Measurements from ENCODE around the gene CCDC57. TPM values are rescaled to one million over a fixed set of nuclear protein-coding genes. Genes with fewer than 3 reads are reported as not detected.
"Not testable (repeated sequence)": the region's sequence is repeated elsewhere in the genome, so short reads cannot be mapped to it uniquely, and the experiment has no call there.

Gene CCDC57
- total and polyA plus RNA-seq, 10 donors: 28.8 to 164 (median 51.9) TPM

DNA sequence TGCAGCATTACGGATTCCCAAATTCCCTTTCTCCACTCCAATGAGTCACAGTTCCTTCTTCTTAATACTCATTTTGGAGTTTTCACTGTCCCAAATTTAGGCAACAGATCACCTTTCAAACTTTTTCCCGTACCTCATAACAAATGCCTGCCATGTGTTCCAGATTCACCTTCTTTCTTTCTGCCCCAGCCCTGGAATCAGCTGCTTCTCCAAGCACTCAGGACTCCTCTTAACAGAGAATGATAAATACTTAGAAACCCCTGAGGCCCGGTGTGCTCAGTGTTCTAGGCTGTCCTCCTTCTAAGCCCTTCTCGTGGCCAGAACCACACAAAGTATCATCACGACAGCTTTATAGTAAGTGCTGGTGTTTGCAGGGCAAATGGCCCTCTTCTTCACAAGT is 45.9 kb upstream of the CCDC57 start:
- peaks cover 0 to 100% (median 72%) of the 10 kb centered on the region in 6 donors for H3K36me3 ChIP-seq
- intact Hi-C loops (cut with DNase I; ENCODE audit: low total_unique reads): no loop called here
- 82 to 90% (median 89%) methylated on average over 5 of the region's 5 CpGs for WGBS, 5 donors
- no peak for TF ChIP-seq POLR2A (IDR thresholded peaks at IDR 0.05)
- peak in 1 of 3 donors; percentile 30 for TF ChIP-seq POLR2AphosphoS5 (IDR thresholded peaks at IDR 0.05)
- TF ChIP-seq CTCF (IDR thresholded peaks at IDR 0.05 in 8 of 11, conservative IDR thresholded peaks at IDR 0.05 in 3 of 11): no peak
- DNase-seq: no peak
- no peak overlapping the region for H3K4me3 ChIP-seq
- peak overlapping the region in 1 of 8 donors; percentile 35 for H3K27ac ChIP-seq
- H3K27me3 ChIP-seq (replicated peaks in 1 of 7): no peaks in the 10 kb centered on the region
- no peaks in the 10 kb centered on the region for H3K9me3 ChIP-seq
- H3K4me1 ChIP-seq: peaks cover 0 to 62% (median 12%) of the 10 kb centered on the region in 6 donors

- intact Hi-C loops (cut with DNase I; ENCODE audit: low total_unique reads): no loop called here
- 71 to 76% (median 73%) methylated on average over 10 of the region's 10 CpGs for WGBS, 5 donors
- peaks cover 9 to 100% (median 72%) of the 10 kb centered on the region in 6 donors for H3K36me3 ChIP-seq
- H3K9me3 ChIP-seq: no peaks in the 10 kb centered on the region
- no peaks in the 10 kb centered on the region for H3K27me3 ChIP-seq (replicated peaks in 1 of 7)
- no peak overlapping the region for H3K4me3 ChIP-seq
- TF ChIP-seq POLR2A (IDR thresholded peaks at IDR 0.05): no peak
- TF ChIP-seq POLR2AphosphoS5 (IDR thresholded peaks at IDR 0.05): peak; percentile 29 to 64 (median 44)
- H3K4me1 ChIP-seq: peaks cover 0 to 52% (median 7%) of the 10 kb centered on the region in 6 donors
- peak; percentile 82 for DNase-seq
- H3K27ac ChIP-seq: peak overlapping the region in 2 of 8 donors; percentile 5 to 36
These were observed 44.8 kb upstream of the CCDC57 start for GRCh38 chr17:82257473-82257872.

GRCh38 chr17:82256242-82256885 is 43.7 kb upstream of the CCDC57 start:
- H3K27ac ChIP-seq: no peak overlapping the region
- DNase-seq: no peak
- H3K36me3 ChIP-seq: peaks cover 10 to 100% (median 73%) of the 10 kb centered on the region in 6 donors
- WGBS, 5 donors: 91 to 96% (median 93%) methylated on average over 14 of the region's 14 CpGs
- TF ChIP-seq POLR2AphosphoS5 (IDR thresholded peaks at IDR 0.05) (no peak), POLR2A (IDR thresholded peaks at IDR 0.05) (no peak), CTCF (IDR thresholded peaks at IDR 0.05 in 8 of 11, conservative IDR thresholded peaks at IDR 0.05 in 3 of 11) (no peak)
- H3K4me3 ChIP-seq: no peak overlapping the region
- H3K4me1 ChIP-seq: peaks cover 0 to 43% (median 2%) of the 10 kb centered on the region in 6 donors
- intact Hi-C loops (cut with DNase I; ENCODE audit: low total_unique reads): no loop called here
- no peaks in the 10 kb centered on the region for H3K9me3 ChIP-seq
- no peaks in the 10 kb centered on the region for H3K27me3 ChIP-seq (replicated peaks in 1 of 7)

GRCh38 chr17:82255402-82255972 is 42.8 kb upstream of the CCDC57 start:
- TF ChIP-seq CTCF (IDR thresholded peaks at IDR 0.05 in 8 of 11, conservative IDR thresholded peaks at IDR 0.05 in 3 of 11) (no peak), POLR2A (IDR thresholded peaks at IDR 0.05) (no peak), POLR2AphosphoS5 (IDR thresholded peaks at IDR 0.05) (peak; percentile 4 to 37 (median 37))
- peaks cover 18 to 100% (median 73%) of the 10 kb centered on the region in 6 donors for H3K36me3 ChIP-seq
- H3K27me3 ChIP-seq (replicated peaks in 1 of 7): no peaks in the 10 kb centered on the region
- H3K27ac ChIP-seq: peak overlapping the region in 1 of 8 donors; percentile 45
- H3K4me3 ChIP-seq: no peak overlapping the region
- 85 to 93% (median 89%) methylated on average over 14 to 15 of the region's 15 CpGs for WGBS, 5 donors
- intact Hi-C loops (cut with DNase I; ENCODE audit: low total_unique reads): no loop called here
- no peaks in the 10 kb centered on the region for H3K9me3 ChIP-seq
- peaks cover 0 to 39% (median 2%) of the 10 kb centered on the region in 6 donors for H3K4me1 ChIP-seq
- DNase-seq: no peak

DNA sequence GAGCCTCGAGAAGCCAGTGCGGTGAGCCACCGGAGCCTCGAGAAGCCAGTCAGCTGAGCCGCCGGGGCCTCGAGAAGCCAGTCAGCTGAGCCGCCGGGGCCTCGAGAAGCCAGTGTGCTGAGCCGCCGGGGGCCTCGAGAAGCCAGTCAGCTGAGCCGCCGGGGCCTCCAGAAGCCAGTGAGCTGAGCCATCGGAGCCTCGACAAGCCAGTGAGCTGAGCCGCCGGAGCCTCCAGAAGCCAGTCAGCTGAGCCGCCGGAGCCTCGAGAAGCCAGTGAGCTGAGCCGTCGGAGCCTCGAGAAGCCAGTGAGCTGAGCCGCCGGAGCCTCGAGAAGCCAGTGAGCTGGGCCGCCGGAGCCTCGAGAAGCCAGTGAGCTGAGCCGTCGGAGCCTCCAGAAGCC is 42.1 kb upstream of the CCDC57 start:
- peaks cover 18 to 100% (median 80%) of the 10 kb centered on the region in 6 donors for H3K36me3 ChIP-seq
- H3K27me3 ChIP-seq (replicated peaks in 1 of 7); H3K4me3 ChIP-seq; DNase-seq; H3K9me3 ChIP-seq; intact Hi-C loops (cut with DNase I; ENCODE audit: low total_unique reads); H3K27ac ChIP-seq: not testable (repeated sequence)
- WGBS, 5 donors: 95 to 98% (median 97%) methylated on average over 28 to 33 of the region's 33 CpGs
- H3K4me1 ChIP-seq: peaks cover 0 to 45% (median 2%) of the 10 kb centered on the region in 6 donors

GRCh38 chr17:82254096-82254495 is 41.5 kb upstream of the CCDC57 start:
- 95 to 98% (median 97%) methylated on average over 20 to 39 of the region's 39 CpGs for WGBS, 5 donors
- Histone ChIP-seq H3K36me3 (peaks cover 22 to 100% (median 80%) of the 10 kb centered on the region in 6 donors), H3K4me1 (peaks cover 0 to 44% (median 2%) of the 10 kb centered on the region in 6 donors)
- H3K9me3 ChIP-seq; intact Hi-C loops (cut with DNase I; ENCODE audit: low total_unique reads); H3K27me3 ChIP-seq (replicated peaks in 1 of 7); H3K27ac ChIP-seq; DNase-seq; H3K4me3 ChIP-seq: not testable (repeated sequence)
